ENCODE measurements around the gene TFAP2A. TPM values are rescaled to one million over a fixed set of nuclear protein-coding genes. Genes with fewer than 3 reads are reported as not detected.

The TFAP2A gene
- polyA plus RNA-seq, 2 of the 4 experiments (the other 2 are of a cell fraction) = 13.1 to 26.9 TPM

DNA sequence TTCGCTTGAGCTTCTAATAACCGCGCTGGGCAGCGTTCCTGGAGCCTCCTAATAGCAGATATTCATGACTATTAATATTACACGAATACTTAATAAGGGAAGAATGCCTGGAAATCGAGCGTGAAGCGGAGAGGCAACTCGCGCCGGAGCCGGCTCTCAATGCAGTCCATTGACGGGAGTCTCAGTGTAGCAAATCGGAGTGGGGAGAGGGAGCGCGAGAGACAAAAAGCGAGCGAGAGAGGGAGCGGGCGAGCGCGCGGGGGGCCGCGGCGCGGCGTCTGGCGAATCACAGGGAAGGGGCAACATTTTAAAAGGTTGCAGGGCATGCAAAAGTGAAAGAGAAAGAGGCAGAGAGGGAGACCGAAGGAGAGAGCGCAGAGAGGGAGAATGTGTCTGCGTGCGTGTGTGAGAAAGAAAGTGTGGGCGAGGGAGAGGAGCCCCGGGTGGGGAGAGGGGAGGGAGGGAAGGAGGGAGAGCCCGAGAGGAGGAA is 2.9 kb downstream of the TFAP2A start (continued):
- TF ChIP-seq ZSCAN20 (CRISPR knock-in tag; IDR thresholded peaks at IDR 0.05) (no peak), RARB (CRISPR knock-in tag; IDR thresholded peaks at IDR 0.05) (no peak), POLR2A (IDR thresholded peaks at IDR 0.05; ENCODE audit: low read length) (peak; percentile 41), JUN (IDR thresholded peaks at IDR 0.05) (peak; percentile 51 to 73; a peak in 4 of 5 replicates)
- TF ChIP-seq, protein P1, sequence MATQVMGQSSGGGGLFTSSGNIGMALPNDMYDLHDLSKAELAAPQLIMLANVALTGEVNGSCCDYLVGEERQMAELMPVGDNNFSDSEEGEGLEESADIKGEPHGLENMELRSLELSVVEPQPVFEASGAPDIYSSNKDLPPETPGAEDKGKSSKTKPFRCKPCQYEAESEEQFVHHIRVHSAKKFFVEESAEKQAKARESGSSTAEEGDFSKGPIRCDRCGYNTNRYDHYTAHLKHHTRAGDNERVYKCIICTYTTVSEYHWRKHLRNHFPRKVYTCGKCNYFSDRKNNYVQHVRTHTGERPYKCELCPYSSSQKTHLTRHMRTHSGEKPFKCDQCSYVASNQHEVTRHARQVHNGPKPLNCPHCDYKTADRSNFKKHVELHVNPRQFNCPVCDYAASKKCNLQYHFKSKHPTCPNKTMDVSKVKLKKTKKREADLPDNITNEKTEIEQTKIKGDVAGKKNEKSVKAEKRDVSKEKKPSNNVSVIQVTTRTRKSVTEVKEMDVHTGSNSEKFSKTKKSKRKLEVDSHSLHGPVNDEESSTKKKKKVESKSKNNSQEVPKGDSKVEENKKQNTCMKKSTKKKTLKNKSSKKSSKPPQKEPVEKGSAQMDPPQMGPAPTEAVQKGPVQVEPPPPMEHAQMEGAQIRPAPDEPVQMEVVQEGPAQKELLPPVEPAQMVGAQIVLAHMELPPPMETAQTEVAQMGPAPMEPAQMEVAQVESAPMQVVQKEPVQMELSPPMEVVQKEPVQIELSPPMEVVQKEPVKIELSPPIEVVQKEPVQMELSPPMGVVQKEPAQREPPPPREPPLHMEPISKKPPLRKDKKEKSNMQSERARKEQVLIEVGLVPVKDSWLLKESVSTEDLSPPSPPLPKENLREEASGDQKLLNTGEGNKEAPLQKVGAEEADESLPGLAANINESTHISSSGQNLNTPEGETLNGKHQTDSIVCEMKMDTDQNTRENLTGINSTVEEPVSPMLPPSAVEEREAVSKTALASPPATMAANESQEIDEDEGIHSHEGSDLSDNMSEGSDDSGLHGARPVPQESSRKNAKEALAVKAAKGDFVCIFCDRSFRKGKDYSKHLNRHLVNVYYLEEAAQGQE (IDR thresholded peaks at IDR 0.05) = no peak
- TF ChIP-seq, protein P2, sequence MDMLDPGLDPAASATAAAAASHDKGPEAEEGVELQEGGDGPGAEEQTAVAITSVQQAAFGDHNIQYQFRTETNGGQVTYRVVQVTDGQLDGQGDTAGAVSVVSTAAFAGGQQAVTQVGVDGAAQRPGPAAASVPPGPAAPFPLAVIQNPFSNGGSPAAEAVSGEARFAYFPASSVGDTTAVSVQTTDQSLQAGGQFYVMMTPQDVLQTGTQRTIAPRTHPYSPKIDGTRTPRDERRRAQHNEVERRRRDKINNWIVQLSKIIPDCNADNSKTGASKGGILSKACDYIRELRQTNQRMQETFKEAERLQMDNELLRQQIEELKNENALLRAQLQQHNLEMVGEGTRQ (IDR thresholded peaks at IDR 0.05) = no peak
- TF ChIP-seq, protein P3, sequence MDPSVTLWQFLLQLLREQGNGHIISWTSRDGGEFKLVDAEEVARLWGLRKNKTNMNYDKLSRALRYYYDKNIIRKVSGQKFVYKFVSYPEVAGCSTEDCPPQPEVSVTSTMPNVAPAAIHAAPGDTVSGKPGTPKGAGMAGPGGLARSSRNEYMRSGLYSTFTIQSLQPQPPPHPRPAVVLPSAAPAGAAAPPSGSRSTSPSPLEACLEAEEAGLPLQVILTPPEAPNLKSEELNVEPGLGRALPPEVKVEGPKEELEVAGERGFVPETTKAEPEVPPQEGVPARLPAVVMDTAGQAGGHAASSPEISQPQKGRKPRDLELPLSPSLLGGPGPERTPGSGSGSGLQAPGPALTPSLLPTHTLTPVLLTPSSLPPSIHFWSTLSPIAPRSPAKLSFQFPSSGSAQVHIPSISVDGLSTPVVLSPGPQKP (IDR thresholded peaks at IDR 0.05; ENCODE audit: low read depth, low read length) = no peak

DNA sequence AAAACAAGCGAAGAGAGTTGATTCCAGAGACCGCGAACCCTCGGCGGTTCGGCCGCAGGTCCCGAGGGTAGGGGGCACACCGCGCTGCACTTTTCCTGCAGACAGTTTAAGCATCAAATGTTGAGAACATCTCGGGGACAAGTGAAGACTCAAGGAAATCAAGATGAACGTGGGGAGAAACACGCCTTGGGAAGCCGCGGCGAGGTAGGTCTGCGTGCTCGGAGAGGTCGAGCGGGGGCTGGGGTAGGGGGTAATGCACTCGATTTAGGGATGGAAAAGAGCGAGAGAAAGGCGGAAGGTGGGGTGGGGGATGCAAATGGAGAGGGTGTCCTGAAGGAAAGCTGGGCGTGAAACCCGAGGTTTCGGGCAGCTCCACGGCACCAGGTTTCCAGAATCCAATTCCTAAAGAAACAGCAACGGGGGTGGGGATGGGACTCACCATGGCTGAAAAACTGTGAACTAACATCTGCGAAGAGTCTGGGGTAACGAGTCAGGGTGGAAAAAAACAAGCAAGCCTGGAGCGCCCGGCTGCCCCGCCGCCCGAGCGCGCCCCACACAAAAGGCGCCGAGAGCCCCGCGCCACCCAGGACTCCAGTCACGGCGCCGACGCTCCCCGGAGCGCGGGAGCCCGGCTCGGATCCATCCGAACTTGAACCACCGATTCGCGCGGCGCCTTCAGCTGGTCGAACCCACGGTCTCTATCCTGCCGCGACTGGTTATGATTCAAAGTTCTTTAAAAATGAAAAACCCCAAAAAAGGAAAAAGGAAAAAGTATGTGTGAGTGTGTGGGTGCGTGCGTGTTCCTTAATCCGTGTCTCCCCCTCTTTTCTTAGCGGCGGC is 3.5 kb downstream of the TFAP2A start:
- H3K4me1 ChIP-seq = peaks cover 17% of the 10 kb centered on the region; the same call in 2 of the 3 replicates
- H3K4me2 ChIP-seq = peak overlapping the region; percentile 88
- ChIA-PET CTCF (interaction anchor here (1.2 kb wide), 1 partner anchor 9 kb away, joined by 4 read pairs; no protein-coding TSS in a partner anchor), POLR2A (interaction anchor here (1.0 kb wide), 1 partner anchor 30 kb away, joined by 3 read pairs; no protein-coding TSS in a partner anchor)
- no peak for DNase-seq (ENCODE audit: low read depth in 1 of 2, low spot score in 1 of 2)
- TF ChIP-seq RNF2 (IDR thresholded peaks at IDR 0.05; ENCODE audit: borderline replicate concordance, low read depth) (no peak), RCOR1 (IDR thresholded peaks at IDR 0.05; ENCODE audit: low read depth, low read length) (no peak), FOSB (CRISPR knock-in tag; IDR thresholded peaks at IDR 0.05) (no peak), SREBF2 (IDR thresholded peaks at IDR 0.05) (no peak), CBX2 (IDR thresholded peaks at IDR 0.05; ENCODE audit: borderline replicate concordance, low read depth) (no peak), SMC3 (IDR thresholded peaks at IDR 0.05) (no peak), TFCP2L1 (CRISPR knock-in tag; IDR thresholded peaks at IDR 0.05) (no peak), JUN (IDR thresholded peaks at IDR 0.05) (no peak), CHD2 (IDR thresholded peaks at IDR 0.05; ENCODE audit: low read length, partially characterized antibody) (no peak), HEYL (CRISPR knock-in tag; IDR thresholded peaks at IDR 0.05) (no peak), FOXS1 (CRISPR knock-in tag; IDR thresholded peaks at IDR 0.05) (no peak), POLR2AphosphoS2 (conservative IDR thresholded peaks at IDR 0.05; ENCODE audit: low read length) (no peak)
- TF ChIP-seq, protein P4, sequence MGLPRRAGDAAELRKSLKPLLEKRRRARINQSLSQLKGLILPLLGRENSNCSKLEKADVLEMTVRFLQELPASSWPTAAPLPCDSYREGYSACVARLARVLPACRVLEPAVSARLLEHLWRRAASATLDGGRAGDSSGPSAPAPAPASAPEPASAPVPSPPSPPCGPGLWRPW (IDR thresholded peaks at IDR 0.05) = no peak
- TF ChIP-seq, protein P5, sequence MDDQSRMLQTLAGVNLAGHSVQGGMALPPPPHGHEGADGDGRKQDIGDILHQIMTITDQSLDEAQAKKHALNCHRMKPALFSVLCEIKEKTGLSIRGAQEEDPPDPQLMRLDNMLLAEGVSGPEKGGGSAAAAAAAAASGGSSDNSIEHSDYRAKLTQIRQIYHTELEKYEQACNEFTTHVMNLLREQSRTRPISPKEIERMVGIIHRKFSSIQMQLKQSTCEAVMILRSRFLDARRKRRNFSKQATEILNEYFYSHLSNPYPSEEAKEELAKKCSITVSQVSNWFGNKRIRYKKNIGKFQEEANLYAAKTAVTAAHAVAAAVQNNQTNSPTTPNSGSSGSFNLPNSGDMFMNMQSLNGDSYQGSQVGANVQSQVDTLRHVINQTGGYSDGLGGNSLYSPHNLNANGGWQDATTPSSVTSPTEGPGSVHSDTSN (IDR thresholded peaks at IDR 0.05) = no peak
- TF ChIP-seq, protein P6, sequence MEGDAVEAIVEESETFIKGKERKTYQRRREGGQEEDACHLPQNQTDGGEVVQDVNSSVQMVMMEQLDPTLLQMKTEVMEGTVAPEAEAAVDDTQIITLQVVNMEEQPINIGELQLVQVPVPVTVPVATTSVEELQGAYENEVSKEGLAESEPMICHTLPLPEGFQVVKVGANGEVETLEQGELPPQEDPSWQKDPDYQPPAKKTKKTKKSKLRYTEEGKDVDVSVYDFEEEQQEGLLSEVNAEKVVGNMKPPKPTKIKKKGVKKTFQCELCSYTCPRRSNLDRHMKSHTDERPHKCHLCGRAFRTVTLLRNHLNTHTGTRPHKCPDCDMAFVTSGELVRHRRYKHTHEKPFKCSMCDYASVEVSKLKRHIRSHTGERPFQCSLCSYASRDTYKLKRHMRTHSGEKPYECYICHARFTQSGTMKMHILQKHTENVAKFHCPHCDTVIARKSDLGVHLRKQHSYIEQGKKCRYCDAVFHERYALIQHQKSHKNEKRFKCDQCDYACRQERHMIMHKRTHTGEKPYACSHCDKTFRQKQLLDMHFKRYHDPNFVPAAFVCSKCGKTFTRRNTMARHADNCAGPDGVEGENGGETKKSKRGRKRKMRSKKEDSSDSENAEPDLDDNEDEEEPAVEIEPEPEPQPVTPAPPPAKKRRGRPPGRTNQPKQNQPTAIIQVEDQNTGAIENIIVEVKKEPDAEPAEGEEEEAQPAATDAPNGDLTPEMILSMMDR (IDR thresholded peaks at IDR 0.05) = no peak
- FAIRE-seq = no peak
- no peak for ATAC-seq
- no peaks in the 10 kb centered on the region for H3K9me3 ChIP-seq
- 2% methylated on average over 54 of the region's 65 CpGs for WGBS (ENCODE audit: missing lambda C conversion rate)
- H3K27ac ChIP-seq = peak overlapping the region; percentile 96 to 98
- peak overlapping the region; percentile 52 for H3K4me3 ChIP-seq
